ENCODE data around the gene ENPP5. TPM values are rescaled to one million over a fixed set of nuclear protein-coding genes. Genes with fewer than 3 reads are reported as not detected.

The ENPP5 gene
- total RNA-seq, 4 donors from 2014 or later: 0.32 to 8.6 (median 1.7) TPM

- no peak for TF ChIP-seq CTCF (IDR thresholded peaks at IDR 0.05)
- DNase-seq (ENCODE audit: low spot score) (no peak), ATAC-seq (ENCODE audit: low FRiP score) (peak; percentile 74)
These were observed 13.3 kb upstream of the ENPP5 start for GRCh38 chr6:46184114-46184513.

DNA sequence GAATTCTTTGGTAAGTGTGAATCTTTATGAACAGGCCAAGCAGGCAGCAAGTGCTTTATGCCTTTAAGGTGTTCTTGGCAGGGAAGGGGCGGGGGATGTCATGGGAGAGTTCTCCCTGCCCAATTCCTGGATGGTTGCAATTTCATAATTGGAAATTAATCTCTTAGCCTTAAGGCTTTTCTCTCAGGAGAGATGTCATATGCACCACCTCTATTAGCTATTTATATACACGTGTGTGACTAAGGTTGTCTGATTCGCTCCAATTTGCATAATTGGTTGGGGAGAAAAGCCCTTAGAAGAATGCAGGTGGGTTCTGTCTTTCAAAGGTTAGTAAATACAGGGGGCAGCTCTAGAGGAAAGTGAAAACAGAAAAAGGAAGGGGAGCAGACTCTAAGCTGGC lies 5.2 kb upstream of the ENPP5 start:
- DNase-seq (ENCODE audit: low spot score) (no peak), ATAC-seq (ENCODE audit: low FRiP score) (no peak)
- TF ChIP-seq CTCF (IDR thresholded peaks at IDR 0.05): no peak

DNA sequence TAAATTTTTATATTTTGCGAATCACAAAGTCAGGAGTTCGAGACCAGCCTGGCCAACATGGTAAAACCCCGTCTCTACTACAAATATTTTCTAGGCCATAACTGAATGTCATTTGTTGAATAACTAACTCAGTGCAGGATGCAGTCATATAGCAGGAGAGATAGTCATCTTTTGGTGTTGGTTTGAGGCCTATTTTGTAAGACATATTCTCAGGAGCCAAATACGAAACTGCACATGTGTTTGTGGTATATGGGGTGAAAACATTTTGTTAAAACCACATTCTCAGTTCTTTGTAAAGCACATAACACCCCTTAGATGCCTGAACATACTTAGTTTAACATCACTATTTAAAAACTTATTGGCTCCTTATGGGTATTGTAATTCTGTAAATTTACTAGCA lies 4.7 kb upstream of the ENPP5 start:
- DNase-seq (ENCODE audit: low spot score) (no peak), ATAC-seq (ENCODE audit: low FRiP score) (no peak)
- TF ChIP-seq CTCF (IDR thresholded peaks at IDR 0.05): no peak

DNA sequence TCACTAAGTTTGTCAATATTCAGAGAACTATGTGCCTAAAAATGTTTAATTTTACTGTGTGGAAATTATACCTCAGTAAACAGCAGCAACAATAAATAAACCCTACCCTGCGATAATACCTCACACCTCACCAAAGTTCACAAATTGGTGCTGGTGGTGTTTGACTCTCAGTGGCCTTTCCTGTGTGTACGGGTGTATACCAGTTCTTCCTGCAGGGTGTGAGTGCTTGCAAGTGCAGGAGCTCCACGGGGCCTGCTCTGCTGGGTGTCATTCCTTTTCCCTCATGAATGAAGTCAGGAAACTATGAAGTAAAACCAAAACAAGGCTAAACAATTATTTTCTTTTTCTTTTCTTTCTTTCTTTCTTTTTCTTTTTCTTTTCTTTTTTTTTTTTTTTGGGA lies 4.1 kb upstream of the ENPP5 start:
- no peak for TF ChIP-seq CTCF (IDR thresholded peaks at IDR 0.05)
- DNase-seq (ENCODE audit: low spot score): no peak
- ATAC-seq (ENCODE audit: low FRiP score): no peak

GRCh38 chr6:46172176-46172575 lies 1.4 kb upstream of the ENPP5 start:
- DNase-seq (ENCODE audit: low spot score): no peak
- no peak for ATAC-seq (ENCODE audit: low FRiP score)
- TF ChIP-seq CTCF (IDR thresholded peaks at IDR 0.05): no peak

DNA sequence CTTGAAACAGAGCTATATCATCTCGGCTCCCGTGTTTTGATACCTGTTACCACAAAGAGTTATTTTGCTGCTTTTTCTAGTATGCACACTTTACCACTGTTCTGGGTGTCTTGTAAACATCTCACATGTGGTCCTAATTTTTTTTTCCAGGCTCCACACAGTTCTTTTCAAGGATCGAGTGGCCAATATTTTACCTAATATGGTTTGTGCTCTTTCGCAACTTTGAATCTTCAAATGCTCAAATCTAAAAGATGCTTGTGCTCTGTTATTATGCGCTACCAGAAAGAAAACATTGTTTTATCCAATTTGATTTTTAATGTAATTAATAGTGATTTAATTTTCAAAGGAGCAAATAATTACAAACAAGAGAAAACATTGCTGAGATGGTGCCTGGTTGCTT lies 10.7 kb downstream of the ENPP5 start:
- no peak for TF ChIP-seq CTCF (IDR thresholded peaks at IDR 0.05)
- ATAC-seq (ENCODE audit: low FRiP score): no peak
- DNase-seq (ENCODE audit: low spot score): no peak

DNA sequence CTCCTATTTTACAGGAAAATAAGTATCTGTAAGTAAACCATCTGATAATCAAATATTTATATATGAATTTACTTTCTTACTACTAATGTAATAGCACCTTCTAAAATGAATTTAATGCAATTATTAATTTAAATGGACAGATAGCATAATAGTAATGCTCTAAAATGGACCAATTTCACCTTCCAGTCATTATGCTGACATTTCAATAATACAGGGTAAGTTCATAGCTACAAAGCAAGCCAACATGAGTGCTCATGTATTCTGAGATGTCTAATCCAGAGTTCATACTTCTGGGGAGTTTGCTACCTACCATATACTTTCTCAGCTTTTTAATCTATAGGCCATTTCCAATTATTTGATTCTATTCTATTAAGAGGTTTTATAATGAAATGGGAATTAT lies 11.6 kb downstream of the ENPP5 start:
- DNase-seq (ENCODE audit: low spot score) (no peak), ATAC-seq (ENCODE audit: low FRiP score) (no peak)
- no peak for TF ChIP-seq CTCF (IDR thresholded peaks at IDR 0.05)

Measured in omental fat pad (tissue), 4 donors.